ENCODE measurements around the gene GTF2H4. TPM values are rescaled to one million over a fixed set of nuclear protein-coding genes. Genes with fewer than 3 reads are reported as not detected.

GTF2H4 gene
- total and polyA plus RNA-seq, 2 of the 8 experiments (the other 6 are each of a cell fraction or from before 2014, with no cell fraction given), result 42.3 to 53.4 TPM

GRCh38 chr6:30914076-30914853, 6.3 kb downstream of the GTF2H4 start, which contains the start of gene VARS2:
Gene VARS2 (plus strand): TSS chr6:30914238. CDS start chr6:30914837, 599 bp downstream.
- Histone ChIP-seq H2BK12ac (ENCODE audit: low read depth, low read length) (peak within 1 kb of the TSS; percentile 40; the same call in 1 of the 2 replicates), H3K27ac (ENCODE audit: low read depth, low read length) (no peak within 1 kb of the TSS), H3K79me2 (ENCODE audit: control insufficient read depth in 1 of 2, insufficient read depth in 2 of 2, low read length in 2 of 2) (peaks cover 0 to under 1% of the 10 kb centered on the region in 2 experiments; a peak in 1 of 4 replicates), H2AK5ac (ENCODE audit: low read depth, low read length) (no peak within 1 kb of the TSS), H4K20me1 (replicated peaks in 1 of 2; ENCODE audit: control insufficient read depth in 1 of 2, insufficient read depth in 2 of 2, low read length in 2 of 2) (no peaks in the 10 kb centered on the region), H2BK120ac (replicated peaks; ENCODE audit: low read depth, low read length) (no peak within 1 kb of the TSS), H3K9ac (replicated peaks in 1 of 4; ENCODE audit: extremely low read depth in 1 of 4, low read depth in 3 of 4, low read length in 3 of 4) (peak within 1 kb of the TSS in 3 of 4 experiments; percentile 42 to 55 (median 50); a peak in 6 of 7 replicates), H3K9me3 (ENCODE audit: insufficient read depth in 2 of 2, low read depth in 1 of 2, low read length in 1 of 2) (no peaks in the 10 kb centered on the region), H4K5ac (ENCODE audit: insufficient read length, low read depth, low read length) (no peak within 1 kb of the TSS), H3K56ac (replicated peaks; ENCODE audit: insufficient read length, low read depth, low read length) (no peak within 1 kb of the TSS), H3K4ac (replicated peaks; ENCODE audit: insufficient read length, low read depth, low read length) (peak within 1 kb of the TSS; percentile 17), H4K91ac (replicated peaks; ENCODE audit: insufficient read length, low read length) (peak within 1 kb of the TSS; percentile 8), H2BK15ac (ENCODE audit: low read length) (no peak within 1 kb of the TSS), H3K79me1 (ENCODE audit: low read depth, low read length) (no peaks in the 10 kb centered on the region), H3K36me3 (ENCODE audit: control insufficient read depth in 2 of 4, insufficient read depth in 4 of 4, low read length in 3 of 4) (peaks cover 6 to 16% (median 9%) of the 10 kb centered on the region in 4 experiments; a peak in 7 of 8 replicates), H3K4me2 (ENCODE audit: insufficient read depth in 1 of 2, low read depth in 2 of 2, low read length in 2 of 2) (peak within 1 kb of the TSS; percentile 68 to 97), H3K4me3 (ENCODE audit: extremely low read depth in 1 of 4, insufficient read depth in 2 of 4, low read depth in 3 of 4, low read length in 4 of 4) (peak within 1 kb of the TSS; percentile 41 to 74 (median 66)), H2BK5ac (ENCODE audit: low read depth, low read length) (peak within 1 kb of the TSS; percentile 63; the same call in 1 of the 2 replicates), H2AFZ (ENCODE audit: low read length) (no peak within 1 kb of the TSS), H3K27me3 (replicated peaks in 1 of 4; ENCODE audit: control insufficient read depth in 3 of 4, extremely low read depth in 1 of 4, insufficient read depth in 3 of 4, low read length in 3 of 4) (no peaks in the 10 kb centered on the region), H3K4me1 (replicated peaks in 1 of 4; ENCODE audit: control insufficient read depth in 3 of 4, insufficient read depth in 4 of 4, low read length in 3 of 4) (peaks cover 0 to 14% (median 6%) of the 10 kb centered on the region in 4 experiments; a peak in 5 of 7 replicates), H3K23ac (ENCODE audit: insufficient read length) (no peak within 1 kb of the TSS), H2BK20ac (ENCODE audit: low read length) (no peak within 1 kb of the TSS), H3K23me2 (ENCODE audit: low read depth, low read length) (peaks cover 3% of the 10 kb centered on the region; the same call in 1 of the 2 replicates), H3K14ac (ENCODE audit: insufficient read length) (no peak within 1 kb of the TSS), H4K8ac (ENCODE audit: extremely low read depth, insufficient read depth, low read length) (peak within 1 kb of the TSS; percentile 66; the same call in 1 of the 2 replicates), H3K18ac (ENCODE audit: extremely low read depth, low read length) (peak within 1 kb of the TSS; percentile 83)
- ChIA-PET CTCF (ENCODE audit: partially characterized antibody) (interaction anchor here (0.7 to 16.0 kb wide), 35 partner anchors 11 to 233 kb away, joined by 3 to 285 read pairs (median 6); partner anchors contain the start of genes DDR1, MUCL3 and SFTA2), POLR2A (ENCODE audit: partially characterized antibody) (interaction anchor here (0.6 to 4.0 kb wide), 27 partner anchors 9 to 197 kb away, joined by 3 to 22 read pairs (median 4); partner anchors contain the start of genes DDR1 and FLOT1)
- FAIRE-seq (no peak), DNase-seq (ENCODE audit: low read depth in 1 of 2, low spot score in 2 of 2) (peak; percentile 61 to 97)
- 6% methylated on average over 48 of the region's 52 CpGs; no CpG with 5 or more reads in 1 of the 2 experiments for WGBS, 2 experiments (ENCODE audit: extremely low coverage in 1 of 2, insufficient coverage in 1 of 2, insufficient read length in 1 of 2, insufficient replicate concordance in 2 of 2, low coverage in 1 of 2, low lambda C conversion rate in 2 of 2, missing lambda C conversion rate in 1 of 2)
- TF ChIP-seq TAF1 (IDR thresholded peaks at IDR 0.05; ENCODE audit: low read depth, low read length) (peak; percentile 47; the same call in 1 of the 2 replicates), BACH1 (IDR thresholded peaks at IDR 0.05; ENCODE audit: low read length) (no peak), MAFK (IDR thresholded peaks at IDR 0.05; ENCODE audit: low read depth, low read length) (no peak), POLR2A (IDR thresholded peaks at IDR 0.05; ENCODE audit: control extremely low read depth in 1 of 2, low read depth in 2 of 2, low read length in 2 of 2) (peak in 1 of 2 experiments; percentile 74; a peak in 2 of 3 replicates), HDAC2 (IDR thresholded peaks at IDR 0.05; ENCODE audit: borderline replicate concordance in 1 of 2, low read depth in 2 of 2, low read length in 2 of 2) (peak in 1 of 2 experiments; percentile 81; a peak in 1 of 4 replicates), TEAD4 (IDR thresholded peaks at IDR 0.05; ENCODE audit: low read depth, low read length) (peak; percentile 63), POLR2AphosphoS5 (IDR thresholded peaks at IDR 0.05; ENCODE audit: low read depth, low read length) (peak; percentile 55; the same call in 1 of the 2 replicates), TBP (IDR thresholded peaks at IDR 0.05; ENCODE audit: low read depth, low read length) (peak; percentile 15; the same call in 1 of the 2 replicates), JUND (IDR thresholded peaks at IDR 0.05; ENCODE audit: low read length) (no peak), KDM4A (IDR thresholded peaks at IDR 0.05; ENCODE audit: low read depth, low read length, severe bottlenecking) (peak; percentile 79), CBX8 (IDR thresholded peaks at IDR 0.05; ENCODE audit: borderline replicate concordance, low read depth, low read length) (no peak), NRF1 (IDR thresholded peaks at IDR 0.05; ENCODE audit: low read depth, low read length) (peak; percentile 93)

Data from H1 (cell line).